Ovary (tissue), 9 donors: ENCODE results near the gene ALG14. TPM values are rescaled to one million over a fixed set of nuclear protein-coding genes. Genes with fewer than 3 reads are reported as not detected.
"Not testable (repeated sequence)": the region's sequence is repeated elsewhere in the genome, so short reads cannot be mapped to it uniquely, and the experiment has no call there.

ENCODE experiments used
- DNase-seq, 5 donors: peaks; one replicate each; pipeline ENCODE4 v3.0.0-alpha.2; 2019 to 2020
- H3K27ac ChIP-seq, 2 donors: fragments of 200-600 bp; one replicate each; pipeline versions ENCODE4 v1.5.1 to v1.8.0; 2019 to 2022
- H3K27me3 ChIP-seq: fragments of 200-600 bp; one replicate; pipeline ENCODE4 v1.8.0; 2022
- H3K36me3 ChIP-seq: fragments of 200-600 bp; sonication (generic); one replicate; pipeline ENCODE4 v1.5.1; 2019
- H3K4me1 ChIP-seq: one replicate; pipeline ENCODE4 v1.8.1; 2013; ENCODE audit warnings: mild to moderate bottlenecking, moderate library complexity; ENCODE audit not compliant: insufficient read depth
- H3K4me3 ChIP-seq: fragments of 200-600 bp; sonication (generic); one replicate; pipeline ENCODE4 v1.5.1; 2017
- H3K9me3 ChIP-seq, 2 donors: fragments of 200-600 bp in 1 of 2; sonication (generic) in 1 of 2; one replicate each; pipeline versions ENCODE4 v1.5.1 to v1.8.1; 2013 to 2019; ENCODE audit warnings: mild to moderate bottlenecking in 1 of 2, moderate library complexity in 1 of 2
- EP300 ChIP-seq: sonication (generic); formaldehyde crosslinking; IDR thresholded peaks from one replicate; pipeline ENCODE4 v1.6.1; 2017; ENCODE audit warnings: antibody characterized with exemption
- POLR2A ChIP-seq: fragments of 450-650 bp; IDR thresholded peaks from one replicate; pipeline ENCODE4 v1.6.1; 2017; ENCODE audit warnings: antibody characterized with exemption, mild to moderate bottlenecking, moderate library complexity
- WGBS, 3 donors: extraction: QIAGEN DNeasy Blood & Tissue Kit in 1 of 3; methylation state at CpG; one replicate each; pipeline versions ENCODE4 v1.1.5 to v1.1.7; 2013 to 2017; 5-methylcytosine and 5-hydroxymethylcytosine counted together
- intact Hi-C, 4 donors: fragments of 100-400 bp; cut with DNase I; formaldehyde crosslinking; loops; one replicate each; pipeline versions ENCODE4 v1.11.0 to v1.15.1; 2022 to 2023
- polyA plus RNA-seq, 2 donors: library from polyadenylated mRNA; stranded (reverse); fragments of 200-250 nt in 1 of 2; fragments of 350-450 nt in 1 of 2; fragmentation: Illumina TruSeq in 1 of 2; extraction: RNeasy Lipid Tissue Mini Kit (QIAGEN cat#74804) in 1 of 2; gene quantifications; one replicate each; pipeline ENCODE4 v1.2.3, GENCODE V29; 2013 to 2014
- total RNA-seq, 7 donors: library from RNA; depleted of rRNA in 2 of 7; stranded (reverse); fragments of >200 nt in 2 of 7; fragmentation: NEBNext Ultra II Directional in 3 of 7; extraction: Animal tissue kit (Norgen Biotek cat#: 25700) in 3 of 7; gene quantifications; one replicate each; pipeline versions ENCODE4 v1.1.0 to v1.2.4, GENCODE V29; 2016 to 2023
- TF ChIP-seq, protein P1 (sequence below), 3 donors: fragments of 450-650 bp in 2 of 3; fragments of 200-600 bp in 1 of 3; IDR thresholded peaks; one replicate each; pipeline versions ENCODE4 v1.5.1 to v1.8.0; 2016 to 2022; ENCODE audit warnings: antibody characterized with exemption in 3 of 3, mild to moderate bottlenecking in 1 of 3
- donor health status: DM: no; HTN: no; CAD: no; lungs with moderate emphysema.
- donor health status: DM: no; HTN: no; CAD: no.
- donor health status: Bipolar disorder and iron deficiency.
- donor health status: DM: yes; HTN: yes; CAD: no.
- donor health status: DM: no; HTN: no; CAD: no.
- donor health status: DM: yes; HTN: yes; CAD: no.

The ALG14 gene
- total and polyA plus RNA-seq, 9 donors = 1.2 to 16.3 (median 3.6) TPM

DNA sequence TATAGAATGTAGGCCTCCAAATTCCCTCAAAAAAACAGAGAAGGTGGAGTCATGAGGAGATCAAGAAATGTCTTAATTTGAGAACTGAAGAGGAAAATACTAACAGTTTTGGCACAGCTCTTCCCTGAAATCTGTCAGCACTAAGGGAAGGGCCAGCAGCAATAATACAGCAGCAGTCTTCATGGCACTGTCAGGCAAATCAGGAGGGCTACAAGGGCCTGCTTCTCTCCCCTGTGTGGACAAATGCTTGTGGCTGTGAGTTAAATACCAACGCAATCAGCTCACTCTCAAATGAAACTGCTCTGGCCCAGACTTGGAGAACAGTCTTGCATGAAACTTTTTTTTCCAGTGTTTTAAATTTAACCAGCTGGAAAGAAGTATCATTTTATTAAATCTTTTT, 125.3 kb downstream of the ALG14 start:
- no peaks in the 10 kb centered on the region for H3K9me3 ChIP-seq
- H3K36me3 ChIP-seq = no peaks in the 10 kb centered on the region
- no peak overlapping the region for H3K27ac ChIP-seq
- DNase-seq = no peak
- H3K27me3 ChIP-seq = no peaks in the 10 kb centered on the region
- WGBS, 3 donors = 38 to 57% (median 42%) methylated on average over 1 of the region's 1 CpG
- intact Hi-C loops = no loop called here
- H3K4me1 ChIP-seq = peaks cover 4% of the 10 kb centered on the region
- no peak for TF ChIP-seq POLR2A
- TF ChIP-seq EP300 = no peak
- TF ChIP-seq, protein P1, sequence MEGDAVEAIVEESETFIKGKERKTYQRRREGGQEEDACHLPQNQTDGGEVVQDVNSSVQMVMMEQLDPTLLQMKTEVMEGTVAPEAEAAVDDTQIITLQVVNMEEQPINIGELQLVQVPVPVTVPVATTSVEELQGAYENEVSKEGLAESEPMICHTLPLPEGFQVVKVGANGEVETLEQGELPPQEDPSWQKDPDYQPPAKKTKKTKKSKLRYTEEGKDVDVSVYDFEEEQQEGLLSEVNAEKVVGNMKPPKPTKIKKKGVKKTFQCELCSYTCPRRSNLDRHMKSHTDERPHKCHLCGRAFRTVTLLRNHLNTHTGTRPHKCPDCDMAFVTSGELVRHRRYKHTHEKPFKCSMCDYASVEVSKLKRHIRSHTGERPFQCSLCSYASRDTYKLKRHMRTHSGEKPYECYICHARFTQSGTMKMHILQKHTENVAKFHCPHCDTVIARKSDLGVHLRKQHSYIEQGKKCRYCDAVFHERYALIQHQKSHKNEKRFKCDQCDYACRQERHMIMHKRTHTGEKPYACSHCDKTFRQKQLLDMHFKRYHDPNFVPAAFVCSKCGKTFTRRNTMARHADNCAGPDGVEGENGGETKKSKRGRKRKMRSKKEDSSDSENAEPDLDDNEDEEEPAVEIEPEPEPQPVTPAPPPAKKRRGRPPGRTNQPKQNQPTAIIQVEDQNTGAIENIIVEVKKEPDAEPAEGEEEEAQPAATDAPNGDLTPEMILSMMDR (IDR thresholded peaks at IDR 0.05) = no peak
- H3K4me3 ChIP-seq = no peak overlapping the region

DNA sequence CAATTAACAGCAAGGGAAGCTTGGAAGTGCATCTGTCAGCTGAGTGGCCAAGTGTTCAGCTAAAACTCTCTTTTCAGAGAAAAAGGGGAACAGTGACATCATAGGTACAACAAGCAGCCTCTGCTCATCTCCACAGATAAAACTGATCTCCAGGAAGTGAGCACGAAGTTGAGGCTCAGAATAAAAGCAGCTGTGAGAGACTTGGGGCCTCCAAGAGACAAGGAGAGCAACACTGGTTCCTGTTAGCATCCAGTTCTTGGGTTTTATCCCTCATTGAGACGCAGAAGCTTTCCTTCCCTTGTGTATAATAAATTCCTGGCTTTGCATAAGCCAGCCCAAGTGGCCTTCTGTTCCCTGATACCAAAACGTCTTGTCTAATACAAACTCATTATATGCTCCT, 125.9 kb downstream of the ALG14 start:
- no peak for DNase-seq
- WGBS, 3 donors = 31 to 40% (median 33%) methylated on average over 3 of the region's 3 CpGs
- intact Hi-C loops = no loop called here
- H3K4me3 ChIP-seq = no peak overlapping the region
- H3K27ac ChIP-seq = no peak overlapping the region
- TF ChIP-seq, protein P1 (IDR thresholded peaks at IDR 0.05) = no peak
- TF ChIP-seq POLR2A (no peak), EP300 (no peak)
- H3K4me1 ChIP-seq = peaks cover 4% of the 10 kb centered on the region
- H3K9me3 ChIP-seq = no peaks in the 10 kb centered on the region
- H3K27me3 ChIP-seq = no peaks in the 10 kb centered on the region
- no peaks in the 10 kb centered on the region for H3K36me3 ChIP-seq

GRCh38 chr1:94942171-94943128, 130.3 kb downstream of the ALG14 start:
- H3K27ac ChIP-seq = no peak overlapping the region
- H3K4me1 ChIP-seq = peaks cover 2% of the 10 kb centered on the region
- H3K4me3 ChIP-seq = no peak overlapping the region
- H3K9me3 ChIP-seq = no peaks in the 10 kb centered on the region
- no peaks in the 10 kb centered on the region for H3K36me3 ChIP-seq
- no peak for DNase-seq
- 73 to 81% (median 75%) methylated on average over 8 of the region's 8 CpGs for WGBS, 3 donors
- H3K27me3 ChIP-seq = no peaks in the 10 kb centered on the region
- TF ChIP-seq, protein P1 (IDR thresholded peaks at IDR 0.05) = no peak
- TF ChIP-seq EP300 = no peak
- no peak for TF ChIP-seq POLR2A
- intact Hi-C loops = no loop called here

DNA sequence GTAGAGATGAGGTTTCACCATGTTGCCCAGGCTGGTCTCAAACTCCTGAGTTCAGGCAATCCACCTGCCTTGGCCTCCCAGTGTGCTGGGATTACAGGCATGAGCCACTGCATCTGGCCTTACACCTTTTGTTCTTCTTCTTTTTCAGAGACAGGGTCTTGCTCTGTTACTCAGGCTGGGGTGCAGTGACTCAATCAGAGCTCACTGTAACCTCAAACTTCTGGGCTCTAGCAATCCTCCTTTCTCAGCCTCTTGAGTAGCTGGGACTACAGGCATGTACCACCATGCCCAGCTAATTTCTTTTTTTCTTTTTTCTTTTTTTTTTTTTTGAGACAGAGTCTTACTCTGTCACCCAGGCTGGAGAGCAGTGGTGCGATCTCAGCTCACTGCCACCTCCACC, 131.3 kb downstream of the ALG14 start:
- H3K9me3 ChIP-seq, H3K4me1 ChIP-seq, H3K4me3 ChIP-seq, H3K36me3 ChIP-seq, H3K27ac ChIP-seq, H3K27me3 ChIP-seq, intact Hi-C loops, DNase-seq: not testable (repeated sequence)
- 100% methylated on average over 1 of the region's 1 CpG for WGBS, 3 donors

- H3K36me3 ChIP-seq = no peaks in the 10 kb centered on the region
- WGBS, 3 donors = 92 to 95% (median 92%) methylated on average over 3 of the region's 3 CpGs
- intact Hi-C loops = no loop called here
- no peaks in the 10 kb centered on the region for H3K27me3 ChIP-seq
- H3K9me3 ChIP-seq = no peaks in the 10 kb centered on the region
- DNase-seq = no peak
- no peak overlapping the region for H3K27ac ChIP-seq
- no peaks in the 10 kb centered on the region for H3K4me1 ChIP-seq
- TF ChIP-seq EP300 = no peak
- TF ChIP-seq, protein P1 (IDR thresholded peaks at IDR 0.05) = no peak
- no peak for TF ChIP-seq POLR2A
- no peak overlapping the region for H3K4me3 ChIP-seq
These were observed 132.0 kb downstream of the ALG14 start for GRCh38 chr1:94940738-94941137.
